ENCODE results near the gene COPS3.

The COPS3 gene

DNA sequence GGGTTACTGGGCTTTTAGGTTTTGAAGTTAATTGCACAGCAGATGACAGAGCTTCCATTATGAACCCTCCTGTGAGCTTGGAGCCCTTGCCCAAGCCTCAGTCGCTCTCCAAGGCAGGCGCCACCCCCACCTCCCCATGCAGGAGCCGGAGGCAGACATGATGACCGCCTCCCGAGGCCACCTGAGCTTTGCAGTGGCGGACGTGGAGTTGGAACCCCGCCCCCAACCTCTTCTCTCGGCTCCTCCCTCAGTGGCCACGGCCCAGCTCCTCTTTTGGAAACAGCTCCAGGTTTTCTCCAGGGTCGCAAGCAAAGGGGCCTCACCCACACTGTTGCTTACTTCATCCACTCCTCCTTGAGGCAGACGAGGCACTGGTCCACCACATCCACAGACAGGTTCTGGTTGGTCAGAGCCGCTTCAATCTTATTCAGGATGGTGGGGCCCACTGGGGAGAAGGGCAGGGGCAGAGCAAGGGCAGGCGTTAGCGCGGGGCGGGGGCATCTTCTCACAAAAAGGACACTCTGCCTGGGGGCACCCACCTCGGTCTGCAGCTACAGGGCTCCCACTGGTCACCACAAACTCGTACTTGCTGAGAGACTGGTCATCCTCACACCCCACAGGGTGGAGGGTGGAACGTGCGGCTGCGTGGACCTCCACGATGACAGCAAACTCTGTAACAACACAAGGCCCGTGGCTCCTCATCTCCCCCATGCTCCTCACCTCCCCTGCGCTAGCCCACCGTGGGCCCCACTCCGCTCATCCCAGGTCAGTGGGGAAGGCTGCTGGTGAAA is 66.2 kb downstream of the COPS3 start:
- no peak for DNase-seq

DNA sequence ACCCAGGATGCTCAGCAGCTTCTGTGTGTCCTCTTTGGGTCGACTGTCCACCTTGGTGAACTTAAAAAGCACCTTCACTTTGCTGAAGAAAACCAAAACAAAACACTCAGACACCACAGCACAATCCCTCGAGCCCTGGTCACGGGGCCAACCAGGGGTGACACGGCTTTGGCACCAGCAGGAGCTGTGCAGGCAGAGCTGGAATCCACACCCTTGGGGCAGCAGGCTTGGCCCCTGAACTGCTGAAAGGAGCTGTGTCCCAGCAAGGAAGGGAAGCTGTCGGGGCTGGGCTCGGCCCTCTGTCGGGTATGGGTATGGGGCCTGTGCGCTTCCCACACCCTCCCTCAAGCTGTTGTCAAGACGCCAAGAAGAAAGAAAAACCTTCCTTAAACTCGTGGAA is 67.3 kb downstream of the COPS3 start:
- DNase-seq, result no peak

DNA sequence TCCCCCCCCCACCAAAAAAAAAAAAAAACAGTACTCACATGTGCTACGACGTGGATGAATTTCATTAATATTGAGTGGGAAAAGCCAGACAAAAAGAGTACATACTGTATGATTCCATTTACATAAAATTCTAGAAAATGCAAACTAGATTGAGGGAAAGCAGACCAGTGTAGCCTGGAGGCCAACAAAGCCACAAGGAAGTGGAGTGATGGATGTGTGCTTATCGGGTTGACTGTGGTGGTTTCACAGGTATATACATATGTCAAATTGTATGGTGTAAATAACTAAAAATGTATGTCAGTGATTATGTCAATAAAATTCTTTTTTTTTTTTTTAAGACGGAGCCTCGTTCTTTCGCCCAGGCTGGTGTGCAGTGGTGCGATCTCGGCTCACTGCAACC is 73.0 kb downstream of the COPS3 start:
- DNase-seq, result no peak

GRCh38 chr17:17206913-17207335 is 74.1 kb downstream of the COPS3 start:
- DNase-seq, result no peak

DNA sequence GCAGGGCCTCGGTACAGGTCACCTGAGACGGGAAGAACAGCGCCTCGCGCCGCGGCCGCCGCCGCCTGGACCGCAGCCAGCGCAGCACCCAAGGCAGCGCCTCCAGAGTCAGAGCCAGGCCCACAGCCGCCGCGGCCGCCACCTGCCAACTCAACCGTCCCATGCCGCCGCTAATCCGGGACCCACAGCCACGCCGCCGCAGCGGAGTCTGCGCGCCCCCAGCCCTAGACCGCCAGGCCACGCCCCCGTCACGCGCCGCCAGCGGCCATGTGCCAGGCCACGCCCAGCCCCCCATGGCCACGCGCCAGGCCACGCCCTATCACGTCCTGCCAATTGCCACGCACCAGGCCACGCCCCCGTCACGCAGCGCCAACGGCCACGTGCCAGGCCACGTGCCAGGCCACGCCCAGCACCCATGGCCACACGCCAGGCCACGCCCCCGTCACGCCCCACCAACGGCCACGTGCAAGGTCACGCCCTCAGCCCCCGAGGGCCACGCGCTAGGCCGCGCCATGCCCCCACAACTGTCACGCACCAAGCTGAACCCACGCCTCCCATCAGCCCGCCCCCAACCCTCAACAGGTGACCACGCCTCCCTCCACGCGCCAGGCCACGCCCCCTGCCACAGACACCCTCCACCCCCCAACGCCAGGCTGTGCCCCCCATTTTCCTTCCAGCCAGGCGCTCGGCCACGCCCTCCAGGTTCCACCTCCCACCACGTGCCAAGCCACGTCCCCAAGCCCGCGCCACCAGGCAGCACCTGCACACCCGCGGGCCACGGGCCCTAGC is 74.7 kb downstream of the COPS3 start, which contains the start of gene PLD6:
PLD6 (minus strand) TSS at position 210 of the 789 bp plus-strand sequence; CDS start at position 163, 47 bp downstream.
- peak; percentile 81 for DNase-seq

- no peak for DNase-seq
These were observed 75.5 kb downstream of the COPS3 start for GRCh38 chr17:17205368-17206123.

DNA sequence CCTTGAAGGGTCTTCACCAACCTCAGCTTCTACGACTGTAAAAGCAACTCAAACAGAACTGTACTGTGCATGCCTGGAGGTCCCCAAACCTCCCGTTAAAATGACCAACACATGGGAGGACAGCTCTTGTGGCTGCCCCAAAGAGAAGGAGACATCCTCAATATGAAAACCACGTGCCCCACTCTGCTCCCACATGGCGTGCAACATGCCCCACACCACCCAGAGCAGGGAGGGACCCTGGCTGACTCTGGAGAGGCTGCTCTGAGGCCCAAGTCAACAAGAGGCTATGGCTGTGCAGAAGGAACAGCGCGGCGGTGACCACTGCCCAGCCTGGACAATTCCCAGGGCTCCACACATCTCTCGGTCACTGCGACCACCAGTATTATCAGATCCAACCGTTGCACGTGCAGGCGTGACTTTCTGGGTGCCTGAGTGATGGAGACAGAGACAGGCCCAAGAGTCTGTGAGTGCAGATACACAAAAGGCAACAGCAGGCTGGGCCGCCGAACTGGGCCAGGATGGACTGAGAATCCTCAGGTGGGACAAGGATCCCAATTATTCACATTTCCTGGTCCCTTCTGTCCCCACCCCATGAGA is 76.3 kb downstream of the COPS3 start:
- DNase-seq, result no peak

DNA sequence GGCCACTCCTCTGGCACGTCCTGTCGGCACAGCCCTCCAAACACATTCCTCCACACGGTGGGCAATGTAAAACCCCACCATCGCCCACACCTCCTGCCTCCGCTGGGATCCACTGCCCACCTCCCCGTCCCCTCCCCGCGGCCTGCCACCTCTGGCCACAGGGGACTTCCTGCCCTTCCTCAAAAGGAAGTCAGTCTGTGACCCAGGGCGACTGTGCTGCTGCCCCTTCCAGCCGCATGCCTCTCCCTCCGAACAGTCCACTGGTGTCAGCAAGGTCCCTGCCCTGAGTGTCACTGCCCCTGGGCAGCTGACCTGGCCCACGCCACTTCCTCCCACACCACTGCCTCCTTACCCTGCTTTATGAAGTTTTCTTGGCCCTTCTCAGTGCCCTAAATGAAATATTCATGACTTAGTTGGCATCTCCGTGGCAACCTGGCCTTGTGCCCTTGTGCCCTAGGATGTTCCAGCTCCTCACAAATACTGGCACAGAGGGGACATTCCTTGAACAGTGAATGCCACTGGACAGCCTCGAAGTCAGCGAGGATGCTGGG is 76.9 kb downstream of the COPS3 start:
- DNase-seq, result no peak

- no peak for DNase-seq
These were observed 77.8 kb downstream of the COPS3 start for GRCh38 chr17:17203173-17203730.

DNA sequence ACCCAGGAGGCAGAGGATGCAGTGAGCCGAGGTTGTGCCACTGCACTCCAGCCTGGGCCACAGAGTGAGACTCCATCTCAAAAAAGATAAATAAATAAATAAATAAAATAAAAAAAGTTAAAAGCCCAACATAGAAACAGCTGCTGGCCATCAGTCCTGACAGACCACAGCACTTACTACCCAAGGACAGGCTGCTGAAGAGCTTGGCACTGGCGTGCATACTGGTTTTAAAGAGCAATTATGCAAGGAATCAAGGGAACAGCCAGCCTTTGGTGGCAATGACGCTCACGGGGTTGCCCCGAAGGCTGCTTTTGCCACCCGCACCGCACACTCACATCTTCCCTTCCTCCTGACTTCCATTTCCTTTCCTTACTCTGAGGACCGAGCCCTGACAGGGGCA is 79.1 kb downstream of the COPS3 start:
- DNase-seq, result no peak

GRCh38 chr17:17201271-17201670 is 79.8 kb downstream of the COPS3 start:
- no peak for DNase-seq

DNA sequence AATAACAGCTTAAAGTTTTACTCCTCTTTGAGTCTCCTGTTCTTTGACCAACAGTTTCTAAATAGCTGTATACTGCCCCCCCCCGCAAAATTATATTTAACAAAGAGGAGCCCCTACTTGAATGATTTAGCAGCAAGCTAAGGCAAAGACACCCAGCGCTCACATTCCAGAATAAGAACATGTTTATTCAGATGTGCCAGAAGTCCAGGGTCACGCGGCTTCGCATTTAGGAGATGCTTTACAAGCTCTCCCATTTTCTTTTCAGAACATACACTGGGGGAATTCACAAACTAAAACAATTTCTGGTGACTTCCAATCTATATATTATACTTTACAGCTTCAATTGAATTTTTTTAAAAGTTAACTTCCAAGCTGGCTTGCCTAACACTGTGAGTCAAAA is 80.2 kb downstream of the COPS3 start:
- DNase-seq, result no peak

- no peak for DNase-seq
These were observed 80.7 kb downstream of the COPS3 start for GRCh38 chr17:17200311-17200710.

DNA sequence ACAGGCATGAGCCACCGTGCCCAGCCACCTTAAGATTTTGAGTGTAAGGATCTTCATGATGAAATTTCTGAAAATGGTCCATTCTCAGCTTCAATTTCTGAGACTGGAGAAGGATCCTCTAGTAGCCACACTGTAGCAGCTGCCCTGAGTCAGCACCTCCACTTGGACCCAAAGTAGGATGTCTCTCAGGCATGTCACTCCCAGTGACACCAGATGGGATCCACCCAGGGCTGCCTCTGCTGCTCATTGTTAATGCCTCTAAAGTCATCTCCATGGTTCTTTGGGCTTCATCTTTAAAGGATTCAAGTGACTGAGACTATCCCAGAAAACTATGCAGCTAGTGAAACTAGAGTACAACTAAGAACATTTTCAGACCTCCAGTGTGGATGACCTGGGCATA is 82.8 kb downstream of the COPS3 start:
- DNase-seq, result no peak

GRCh38 chr17:17196776-17197175 is 84.3 kb downstream of the COPS3 start:
- no peak for DNase-seq

All from NK-92 treated with Interleukin-12 subunit alpha and Interleukin-12 subunit beta, amount 100 ng/mL, for 24 hours (cell line).